GM12878 (cell line): ENCODE results near the gene ARID3A. TPM values are rescaled to one million over a fixed set of nuclear protein-coding genes. Genes with fewer than 3 reads are reported as not detected.

ENCODE experiments used
- ATAC-seq: fragments of 200-7000 bp; cut with Tn5 transposase; 3 replicates; pipeline ENCODE4 v1.9.1; 2020; ENCODE audit warnings: mild to moderate bottlenecking, moderate library complexity
- BruUV-seq: library from RNA; stranded (reverse); fragments of 400-500 nt; replicated peaks from 2 replicates; lab custom pipeline; 2021; lab: Mats Ljungman, UMichigan
- CTCF ChIA-PET: fragments of 300-600 bp; sonication (Branson Sonifier 250); formaldehyde crosslinking; extraction: SDS; loops from one replicate; lab custom pipeline; 2021; ENCODE audit warnings: inconsistent platforms; lab: Yijun Ruan, JAX
- POLR2A ChIA-PET: fragments of 350-600 bp; formaldehyde crosslinking; extraction: SDS; loops from one replicate; lab custom pipeline; 2021; ENCODE audit warnings: inconsistent platforms; lab: Charles Lee
- RAD21 ChIA-PET: fragments of 300-600 bp; sonication (Branson Sonifier 250); formaldehyde crosslinking; loops from one replicate; lab custom pipeline; 2023; ENCODE audit warnings: antibody characterized with exemption; ENCODE audit not compliant: unreplicated experiment; lab: Charles Lee
- SMC1A ChIA-PET: fragments of 300-600 bp; sonication (Branson Sonifier 250); formaldehyde crosslinking; loops from one replicate; lab custom pipeline; 2023; ENCODE audit not compliant: unreplicated experiment, uncharacterized antibody; lab: Charles Lee
- DNase-seq: peaks from one replicate; pipeline ENCODE4 v3.0.0-alpha.2; 2011; ENCODE audit warnings: low read depth, low spot score
- FAIRE-seq: peaks from 3 replicates; lab custom pipeline; 2011; peaks lifted over from hg19 to GRCh38; lab: Jason Lieb, UNC
- H2AFZ ChIP-seq: 2 replicates; pipeline ENCODE4 v1.6.0; 2011; ENCODE audit warnings: low read depth, low read length, control low read depth; ENCODE audit not compliant: control insufficient read depth
- H3K27ac ChIP-seq: 2 replicates; pipeline ENCODE4 v1.5.1; 2011; ENCODE audit warnings: control low read depth; ENCODE audit not compliant: control insufficient read depth, insufficient read depth
- H3K27me3 ChIP-seq, 2 experiments: replicated peaks in 1 of 2; 2 replicates each; pipeline versions ENCODE4 v1.6.0 to v1.6.1; 2011; ENCODE audit warnings: low read length in 1 of 2; ENCODE audit not compliant: control insufficient read depth in 2 of 2, insufficient read depth in 2 of 2
- H3K36me3 ChIP-seq, 2 experiments: 2 replicates each; pipeline ENCODE4 v1.5.1; 2011; ENCODE audit warnings: low read length in 1 of 2; ENCODE audit not compliant: control insufficient read depth in 2 of 2, insufficient read depth in 2 of 2
- H3K4me1 ChIP-seq: 2 replicates; pipeline ENCODE4 v1.6.1; 2011; ENCODE audit warnings: mild to moderate bottlenecking, low read length, moderate library complexity, mixed read lengths; ENCODE audit not compliant: control insufficient read depth, insufficient read depth
- H3K4me2 ChIP-seq: 2 replicates; pipeline ENCODE4 v1.6.0; 2011; ENCODE audit warnings: control low read depth; ENCODE audit not compliant: control insufficient read depth, insufficient read depth
- H3K4me3 ChIP-seq: fragments of 200-600 bp; sonication (generic); 2 replicates; pipeline ENCODE4 v1.5.1; 2016
- H3K79me2 ChIP-seq: 2 replicates; pipeline ENCODE4 v1.6.0; 2011; ENCODE audit warnings: low read length; ENCODE audit not compliant: control insufficient read depth, insufficient read depth
- H3K9ac ChIP-seq: 2 replicates; pipeline ENCODE4 v1.8.0; 2011; ENCODE audit warnings: low read length, control low read depth, mixed read lengths; ENCODE audit not compliant: control insufficient read depth, insufficient read depth
- H3K9me3 ChIP-seq: replicated peaks from 3 replicates; pipeline ENCODE4 v1.5.1; 2011; ENCODE audit warnings: mild to moderate bottlenecking, low read length; ENCODE audit not compliant: control insufficient read depth, insufficient read depth
- H4K20me1 ChIP-seq: 2 replicates; pipeline ENCODE4 v1.6.0; 2011; ENCODE audit not compliant: control insufficient read depth, insufficient read depth
- CEBPZ ChIP-seq: fragments of 150-350 bp; IDR thresholded peaks from 2 replicates; pipeline ENCODE4 v1.6.1; 2016; ENCODE audit warnings: low read depth, low read length
- E4F1 ChIP-seq: fragments of 450-650 bp; IDR thresholded peaks from 2 replicates; pipeline ENCODE4 v1.6.1; 2018; ENCODE audit warnings: borderline replicate concordance, mild to moderate bottlenecking; ENCODE audit not compliant: partially characterized antibody
- EZH2 ChIP-seq: IDR thresholded peaks from 2 replicates; pipeline ENCODE4 v1.6.1; 2012; ENCODE audit warnings: low read depth, mild to moderate bottlenecking, control low read depth, inconsistent platforms, low read length, borderline replicate concordance; ENCODE audit not compliant: control insufficient read depth
- HDAC6 ChIP-seq: fragments of 200-600 bp; sonication (generic); IDR thresholded peaks from one replicate; pipeline ENCODE4 v1.8.0; 2017; ENCODE audit warnings: antibody characterized with exemption; ENCODE audit not compliant: unreplicated experiment
- HDGF ChIP-seq: fragments of 450-650 bp; IDR thresholded peaks from 2 replicates; pipeline ENCODE4 v1.6.1; 2016; ENCODE audit warnings: antibody characterized with exemption
- MLLT1 ChIP-seq: fragments of 450-650 bp; IDR thresholded peaks from 2 replicates; pipeline ENCODE4 v1.6.1; 2016; ENCODE audit warnings: mild to moderate bottlenecking
- NBN ChIP-seq: fragments of 450-650 bp; IDR thresholded peaks from 2 replicates; pipeline ENCODE4 v1.6.1; 2016
- NFXL1 ChIP-seq: fragments of 450-650 bp; IDR thresholded peaks from 2 replicates; pipeline ENCODE4 v1.6.1; 2017; ENCODE audit warnings: antibody characterized with exemption, mild to moderate bottlenecking, borderline replicate concordance
- POLR2AphosphoS5 ChIP-seq: IDR thresholded peaks from 2 replicates; pipeline ENCODE4 v1.6.1; 2011; ENCODE audit warnings: mild to moderate bottlenecking, low read length, inconsistent platforms
- RB1 ChIP-seq: fragments of 450-650 bp; formaldehyde crosslinking; IDR thresholded peaks from 2 replicates; pipeline ENCODE4 v1.6.1; 2017; ENCODE audit warnings: mild to moderate bottlenecking, borderline replicate concordance
- TARDBP ChIP-seq: IDR thresholded peaks from 2 replicates; pipeline ENCODE4 v1.6.1; 2016; ENCODE audit warnings: borderline replicate concordance
- TBL1XR1 ChIP-seq: IDR thresholded peaks from 2 replicates; pipeline ENCODE4 v1.6.1; 2012; ENCODE audit warnings: low read depth, low read length, improper control_type of control experiment
- ZNF217 ChIP-seq: fragments of 450-650 bp; IDR thresholded peaks from 2 replicates; pipeline ENCODE4 v1.6.1; 2017; ENCODE audit warnings: antibody characterized with exemption, mild to moderate bottlenecking
- ZNF384 ChIP-seq: IDR thresholded peaks from 2 replicates; pipeline ENCODE4 v1.6.1; 2012; ENCODE audit warnings: low read depth, mild to moderate bottlenecking, low read length, improper control_type of control experiment, borderline replicate concordance
- ZZZ3 ChIP-seq: IDR thresholded peaks from 2 replicates; pipeline ENCODE4 v1.6.1; 2011; ENCODE audit warnings: low read depth; ENCODE audit not compliant: control insufficient read depth, insufficient read length
- WGBS: methylation state at CpG from one replicate; pipeline ENCODE4 v1.1.6; 2016; ENCODE audit warnings: low lambda C conversion rate; ENCODE audit not compliant: insufficient replicate concordance, insufficient coverage; ENCODE audit errors: missing lambda C conversion rate; 5-methylcytosine and 5-hydroxymethylcytosine counted together
- in situ Hi-C: fragments of 300-500 bp; cut with MboI; formaldehyde crosslinking; loops from 9 replicates; pipeline ENCODE4 v1.14.3; 2018; ENCODE audit warnings: mixed read lengths
- intact Hi-C: fragments of 100-400 bp; cut with micrococcal nuclease; formaldehyde crosslinking; loops from one replicate; pipeline ENCODE4 v1.14.2; 2022; ENCODE audit not compliant: unreplicated experiment
- polyA plus RNA-seq, 11 experiments: library from polyadenylated mRNA; depleted of rRNA in 4 of 11; unstranded in 6 of 11; stranded (reverse) in 5 of 11; fragments of >200 nt; fragmentation: Nextera tagmentation in 4 of 11; fragmentation: Illumina TruSeq in 1 of 11; extraction: Ambion mirVana in 4 of 11; extraction: Trizol in 1 of 11; gene quantifications; 1 replicate in 1 of 11; 2 replicates in 10 of 11; pipeline versions ENCODE4 v1.2.1 to v1.2.3, GENCODE V29; 2011 to 2016; ENCODE audit warnings: inconsistent platforms in 2 of 11, missing spikeins in 2 of 11, low read depth in 1 of 11
- total RNA-seq, 4 experiments: library from RNA; depleted of rRNA in 3 of 4; stranded (reverse); fragments of >200 nt in 3 of 4; fragmentation: Illumina TruSeq in 1 of 4; extraction: Trizol in 1 of 4; gene quantifications; 2 replicates each; pipeline versions ENCODE4 v1.2.1 to v1.2.3, GENCODE V29; 2013 to 2021

Gene ARID3A
- total and polyA plus RNA-seq, 10 of the 15 experiments (the other 5 are each of a cell fraction or from before 2014, with no cell fraction given) = 0.76 to 70.0 (median 16.7) TPM

- no peaks in the 10 kb centered on the region for H4K20me1 ChIP-seq
- RAD21 ChIA-PET = no interaction called here
- H3K79me2 ChIP-seq = peaks cover 10% of the 10 kb centered on the region
- BruUV-seq = no TSS peak
- no peak for FAIRE-seq
- CTCF ChIA-PET = interaction anchor here (0.6 to 0.8 kb wide), 2 partner anchors 11 to 18 kb away, joined by 3 read pairs; partner anchors contain the start of genes MED16 and RNU6-9
- no peak for ATAC-seq
- H3K4me3 ChIP-seq = no peak overlapping the region
- H3K4me2 ChIP-seq = no peak overlapping the region
- no peaks in the 10 kb centered on the region for H3K27me3 ChIP-seq
- DNase-seq = no peak
- H2AFZ ChIP-seq = no peak overlapping the region
- in situ Hi-C loops (no loop called here), intact Hi-C loops (no loop called here)
- no peaks in the 10 kb centered on the region for H3K9me3 ChIP-seq
- H3K36me3 ChIP-seq = peaks cover 0 to 4% of the 10 kb centered on the region in 2 experiments; a peak in 1 of 4 replicates
- peaks cover 31% of the 10 kb centered on the region for H3K4me1 ChIP-seq
- SMC1A ChIA-PET = no interaction called here
- H3K27ac ChIP-seq = no peak overlapping the region
- POLR2A ChIA-PET = no interaction called here
- WGBS = 90% methylated on average over 8 of the region's 8 CpGs
- H3K9ac ChIP-seq = no peak overlapping the region
- no peak for TF ChIP-seq HDAC6
- no peak for TF ChIP-seq TBL1XR1
- no peak for TF ChIP-seq RB1
- no peak for TF ChIP-seq TARDBP
- no peak for TF ChIP-seq POLR2AphosphoS5
- TF ChIP-seq HDGF = no peak
- no peak for TF ChIP-seq MLLT1
- no peak for TF ChIP-seq ZZZ3
- no peak for TF ChIP-seq CEBPZ
- no peak for TF ChIP-seq E4F1
- TF ChIP-seq ZNF217 = no peak
- TF ChIP-seq NBN = no peak
- TF ChIP-seq EZH2 = no peak
- no peak for TF ChIP-seq ZNF384
- TF ChIP-seq NFXL1 = no peak
Observed at GRCh38 chr19:904545-904944, 21.3 kb upstream of the ARID3A start.
